Caco-2 (cell line): Measurements from ENCODE around the gene DHPS. TPM values are rescaled to one million over a fixed set of nuclear protein-coding genes. Genes with fewer than 3 reads are reported as not detected.

Experiments
- Bru-seq: library from RNA; stranded (reverse); fragments of 400-500 nt; gene quantifications from one replicate; lab custom pipeline; 2021; lab: Mats Ljungman, UMichigan
- BruChase-seq, 2 experiments: library from RNA; stranded (reverse); fragments of 400-500 nt; gene quantifications; one replicate each; lab custom pipeline; 2021; lab: Mats Ljungman, UMichigan
- BruUV-seq: library from RNA; stranded (reverse); fragments of 400-500 nt; replicated peaks from 2 replicates; lab custom pipeline; 2021; lab: Mats Ljungman, UMichigan
- CTCF ChIA-PET: fragments of 300-600 bp; sonication (Branson Sonifier 250); formaldehyde crosslinking; loops from one replicate; lab custom pipeline; 2022; ENCODE audit warnings: antibody characterized with exemption; lab: Charles Lee
- POLR2A ChIA-PET: fragments of 300-600 bp; sonication (Branson Sonifier 250); formaldehyde crosslinking; loops from one replicate; lab custom pipeline; 2022; ENCODE audit warnings: antibody characterized with exemption; lab: Charles Lee
- DNase-seq, 2 experiments: peaks; one replicate each; pipeline versions ENCODE4 v3.0.0 to v3.0.0-alpha.2; 2020 to 2022
- H3K27me3 ChIP-seq: replicated peaks from 2 replicates; pipeline ENCODE4 v1.6.0; 2011; ENCODE audit warnings: low read length; ENCODE audit not compliant: control insufficient read depth, insufficient read depth
- H3K36me3 ChIP-seq: 2 replicates; pipeline ENCODE4 v1.5.1; 2011; ENCODE audit warnings: low read length; ENCODE audit not compliant: control insufficient read depth, insufficient read depth
- H3K4me1 ChIP-seq: fragments of 250-450 bp; sonication (Bioruptor Pico); 2 replicates; pipeline ENCODE4 v1.5.1; 2020; ENCODE audit warnings: mild to moderate bottlenecking
- H3K4me3 ChIP-seq: 2 replicates; pipeline ENCODE4 v1.5.1; 2011; ENCODE audit warnings: low read depth, mild to moderate bottlenecking, control low read depth, low read length
- H3K9me3 ChIP-seq: fragments of 250-450 bp; sonication (Bioruptor Pico); 2 replicates; pipeline ENCODE4 v1.5.1; 2020; ENCODE audit warnings: mild to moderate bottlenecking, moderate library complexity
- H3K27ac Mint-ChIP-seq: one replicate; pipeline ENCODE4 v1.8.0; 2022; ENCODE audit warnings: mixed read lengths; ENCODE audit not compliant: unreplicated experiment
- H3K27me3 Mint-ChIP-seq: one replicate; pipeline ENCODE4 v1.8.0; 2022; ENCODE audit warnings: mixed read lengths; ENCODE audit not compliant: insufficient read depth, unreplicated experiment
- H3K36me3 Mint-ChIP-seq: one replicate; pipeline ENCODE4 v1.8.0; 2022; ENCODE audit warnings: mild to moderate bottlenecking, mixed read lengths; ENCODE audit not compliant: insufficient read depth, unreplicated experiment
- H3K4me1 Mint-ChIP-seq: one replicate; pipeline ENCODE4 v1.8.0; 2022; ENCODE audit warnings: low read depth, mixed read lengths; ENCODE audit not compliant: unreplicated experiment
- H3K4me3 Mint-ChIP-seq: one replicate; pipeline ENCODE4 v1.8.0; 2022; ENCODE audit warnings: mild to moderate bottlenecking, moderate library complexity, mixed read lengths; ENCODE audit not compliant: unreplicated experiment
- H3K9me3 Mint-ChIP-seq: one replicate; pipeline ENCODE4 v1.8.0; 2022; ENCODE audit warnings: mixed read lengths; ENCODE audit not compliant: unreplicated experiment
- CTCF ChIP-seq, 2 experiments: fragments of 200-600 bp in 1 of 2; IDR thresholded peaks; 1 replicate in 1 of 2; 2 replicates in 1 of 2; pipeline versions ENCODE4 v1.5.1 to v1.8.0; 2011 to 2022; ENCODE audit warnings: antibody characterized with exemption in 1 of 2, control low read depth in 1 of 2, inconsistent platforms in 1 of 2, low read depth in 1 of 2, low read length in 1 of 2, mild to moderate bottlenecking in 1 of 2, moderate library complexity in 1 of 2; ENCODE audit not compliant: insufficient read depth in 1 of 2, severe bottlenecking in 1 of 2, unreplicated experiment in 1 of 2
- intact Hi-C: fragments of 100-400 bp; cut with micrococcal nuclease; formaldehyde crosslinking; loops from one replicate; pipeline ENCODE4 v1.10.0; 2022; ENCODE audit not compliant: unreplicated experiment
- long read RNA-seq: library from polyadenylated mRNA; stranded (forward); transcript quantifications from one replicate; pipeline ENCODE4 v2.0.0, GENCODE V29; 2022
- total RNA-seq: library from RNA; stranded (reverse); gene quantifications from 2 replicates; pipeline ENCODE4 v1.2.3, GENCODE V29; 2022

Gene DHPS
- total RNA-seq = 76.3 and 76.4 TPM in 2 replicates
- percentile 71 among the genes with signal in this experiment for Bru-seq, nascent RNA
- percentile 75 among the genes with signal in this experiment for BruChase-seq, experiment 1, labeled RNA remaining after a 2-hour chase
- BruChase-seq, experiment 2, labeled RNA remaining after a 6-hour chase = percentile 81 among the genes with signal in this experiment
- long read RNA-seq, transcript DHPS-201 (9 exons, 1,363 nt) = major isoform, 38 of 62 reads
- long read RNA-seq, partial matches to known transcripts = 3 of 62 reads
- long read RNA-seq, other reads (novel, unspliced or antisense) = 11 of 62 reads

GRCh38 chr19:12681074-12681987, at the start of gene DHPS:
Gene DHPS, minus strand, starts transcription at chr19:12681880. Its CDS starts 114 bp downstream, at chr19:12681766.
- H3K9me3 Mint-ChIP-seq = no peaks in the 10 kb centered on the region
- peak; percentile 91 to 96 for DNase-seq

GRCh38 chr19:12731337-12731736, 49.7 kb upstream of the DHPS start:
- POLR2A ChIA-PET = no interaction called here
- Histone ChIP-seq H3K4me1 (peaks cover 13% of the 10 kb centered on the region), H3K36me3 (peaks cover 1% of the 10 kb centered on the region), H3K9me3 (no peaks in the 10 kb centered on the region), H3K4me3 (no peak overlapping the region), H3K27me3 (no peaks in the 10 kb centered on the region)
- no TSS peak for BruUV-seq
- Mint-ChIP-seq H3K4me3 (no peak overlapping the region), H3K4me1 (peaks cover 12% of the 10 kb centered on the region), H3K27ac (no peak overlapping the region), H3K9me3 (no peaks in the 10 kb centered on the region), H3K27me3 (no peaks in the 10 kb centered on the region), H3K36me3 (peaks cover 64% of the 10 kb centered on the region)
- DNase-seq = no peak
- no peak for TF ChIP-seq CTCF (IDR thresholded peaks at IDR 0.05; ENCODE audit: insufficient read depth in 1 of 2, low read depth in 1 of 2, low read length in 1 of 2, severe bottlenecking in 1 of 2, unreplicated experiment in 1 of 2)
- CTCF ChIA-PET = interaction anchor here (0.6 kb wide), 1 partner anchor 1841 kb away, joined by 3 read pairs; no protein-coding TSS in a partner anchor
- intact Hi-C loops = no loop called here

More at GRCh38 chr19:12681074-12681987, at the start of gene DHPS:
- no peaks in the 10 kb centered on the region for H3K27me3 ChIP-seq
- no peak for TF ChIP-seq CTCF (IDR thresholded peaks at IDR 0.05; ENCODE audit: insufficient read depth in 1 of 2, low read depth in 1 of 2, low read length in 1 of 2, severe bottlenecking in 1 of 2, unreplicated experiment in 1 of 2)
- H3K4me3 Mint-ChIP-seq = peak within 1 kb of the TSS; percentile 83
- no peaks in the 10 kb centered on the region for H3K27me3 Mint-ChIP-seq
- ChIA-PET POLR2A (interaction anchor here (0.5 to 0.7 kb wide), 7 partner anchors 12 to 1391 kb away, joined by 3 to 9 read pairs (median 3); partner anchors contain the start of gene JUNB), CTCF (interaction anchor here (0.6 to 1.0 kb wide), 3 partner anchors 9 to 114 kb away, joined by 3 to 6 read pairs (median 3); no protein-coding TSS in a partner anchor)
- BruUV-seq = TSS peak; percentile 59
- H3K36me3 ChIP-seq = peaks cover 6% of the 10 kb centered on the region
- peak within 1 kb of the TSS; percentile 92 for H3K4me3 ChIP-seq
- H3K4me1 Mint-ChIP-seq = peaks cover 3% of the 10 kb centered on the region
- intact Hi-C loops = no loop called here
- H3K9me3 ChIP-seq = no peaks in the 10 kb centered on the region
- no peaks in the 10 kb centered on the region for H3K4me1 ChIP-seq
- H3K36me3 Mint-ChIP-seq = peaks cover 50% of the 10 kb centered on the region
- H3K27ac Mint-ChIP-seq = peak within 1 kb of the TSS; percentile 87

GRCh38 chr19:12730064-12730463, 48.4 kb upstream of the DHPS start:
- no peaks in the 10 kb centered on the region for H3K9me3 Mint-ChIP-seq
- H3K4me3 Mint-ChIP-seq = no peak overlapping the region
- intact Hi-C loops = no loop called here
- no peak overlapping the region for H3K27ac Mint-ChIP-seq
- no TSS peak for BruUV-seq
- peaks cover 1% of the 10 kb centered on the region for H3K36me3 ChIP-seq
- H3K4me3 ChIP-seq = no peak overlapping the region
- H3K4me1 Mint-ChIP-seq = peaks cover 12% of the 10 kb centered on the region
- TF ChIP-seq CTCF (IDR thresholded peaks at IDR 0.05; ENCODE audit: insufficient read depth in 1 of 2, low read depth in 1 of 2, low read length in 1 of 2, severe bottlenecking in 1 of 2, unreplicated experiment in 1 of 2) = no peak
- H3K27me3 Mint-ChIP-seq = no peaks in the 10 kb centered on the region
- ChIA-PET CTCF (no interaction called here), POLR2A (no interaction called here)
- no peaks in the 10 kb centered on the region for H3K27me3 ChIP-seq
- peaks cover 66% of the 10 kb centered on the region for H3K36me3 Mint-ChIP-seq
- peaks cover 7% of the 10 kb centered on the region; the same call in 1 of the 2 replicates for H3K4me1 ChIP-seq
- no peak for DNase-seq
- H3K9me3 ChIP-seq = no peaks in the 10 kb centered on the region
